GM06990 (cell line): Measurements from ENCODE around the gene TUBB2A.
A peak's percentile ranks its signal among the peaks of the same experiment; 100 is the strongest.

Source experiments
- DNase-seq: peaks from one replicate; pipeline ENCODE4 v3.0.0-alpha.2; 2011; ENCODE audit not compliant: insufficient read length; ENCODE audit errors: extremely low read depth
- H3K27me3 ChIP-seq: replicated peaks from 2 replicates; pipeline ENCODE4 v1.6.0; 2011; ENCODE audit warnings: low read length; ENCODE audit not compliant: control insufficient read depth, insufficient read depth
- H3K36me3 ChIP-seq: 2 replicates; pipeline ENCODE4 v1.5.1; 2011; ENCODE audit warnings: low read length; ENCODE audit not compliant: control insufficient read depth, insufficient read depth
- H3K4me3 ChIP-seq: replicated peaks from 2 replicates; pipeline ENCODE4 v1.5.1; 2011; ENCODE audit warnings: low read depth, mild to moderate bottlenecking, control low read depth, low read length
- TF ChIP-seq, protein P1 (sequence below): IDR thresholded peaks from 2 replicates; pipeline ENCODE4 v1.5.1; 2011; ENCODE audit warnings: low read length, control low read depth, mild to moderate bottlenecking, inconsistent platforms; ENCODE audit not compliant: insufficient read depth, poor library complexity, severe bottlenecking

TUBB2A gene

DNA sequence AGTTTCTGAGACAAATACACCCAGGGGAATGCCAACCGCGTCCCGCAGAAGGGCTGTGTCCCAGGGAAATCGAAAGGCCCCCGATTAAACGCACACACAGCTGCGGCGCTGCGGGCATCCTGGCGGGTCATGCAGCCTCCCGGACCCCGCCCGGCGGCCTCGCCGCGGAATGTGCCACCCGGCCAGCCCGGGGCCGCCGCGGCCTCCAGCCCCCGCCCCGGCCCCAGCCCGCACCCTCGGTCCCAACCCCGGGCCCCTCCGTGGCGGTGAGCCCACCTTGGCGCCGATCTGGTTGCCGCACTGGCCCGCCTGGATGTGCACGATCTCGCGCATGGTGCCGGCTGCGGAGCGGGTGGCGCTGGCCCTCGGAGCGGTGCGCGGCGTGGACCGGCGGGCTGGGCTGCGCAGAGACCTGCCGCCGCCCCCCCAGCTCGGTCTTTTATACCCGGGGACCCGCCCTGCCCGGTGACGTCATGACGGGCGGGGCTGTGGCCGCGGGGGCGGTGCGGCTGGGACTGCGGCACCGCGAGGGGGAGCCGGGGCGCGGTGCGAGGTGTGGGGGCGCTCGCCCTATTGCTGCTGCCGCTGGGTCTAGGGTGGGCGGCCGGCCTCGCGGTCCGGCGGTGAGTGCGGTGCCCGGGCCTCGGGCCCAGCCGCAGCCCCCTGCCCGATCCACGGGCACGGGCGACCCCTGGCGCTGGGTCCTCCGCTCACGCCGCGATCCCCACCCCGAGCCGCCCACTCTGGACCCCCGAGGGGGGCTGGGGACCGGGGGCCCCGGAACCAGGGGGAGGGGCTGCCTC is at the start of gene TUBB2A:
Gene TUBB2A, minus strand, starts transcription at position 414 of the 803 bp plus-strand sequence. Its CDS starts 81 bp downstream, at position 333.
- Histone ChIP-seq H3K36me3 (no peaks in the 10 kb centered on the region; the same call in none of the 2 replicates), H3K4me3 (peak within 1 kb of the TSS; percentile 80), H3K27me3 (no peaks in the 10 kb centered on the region)
- TF ChIP-seq, protein P1, sequence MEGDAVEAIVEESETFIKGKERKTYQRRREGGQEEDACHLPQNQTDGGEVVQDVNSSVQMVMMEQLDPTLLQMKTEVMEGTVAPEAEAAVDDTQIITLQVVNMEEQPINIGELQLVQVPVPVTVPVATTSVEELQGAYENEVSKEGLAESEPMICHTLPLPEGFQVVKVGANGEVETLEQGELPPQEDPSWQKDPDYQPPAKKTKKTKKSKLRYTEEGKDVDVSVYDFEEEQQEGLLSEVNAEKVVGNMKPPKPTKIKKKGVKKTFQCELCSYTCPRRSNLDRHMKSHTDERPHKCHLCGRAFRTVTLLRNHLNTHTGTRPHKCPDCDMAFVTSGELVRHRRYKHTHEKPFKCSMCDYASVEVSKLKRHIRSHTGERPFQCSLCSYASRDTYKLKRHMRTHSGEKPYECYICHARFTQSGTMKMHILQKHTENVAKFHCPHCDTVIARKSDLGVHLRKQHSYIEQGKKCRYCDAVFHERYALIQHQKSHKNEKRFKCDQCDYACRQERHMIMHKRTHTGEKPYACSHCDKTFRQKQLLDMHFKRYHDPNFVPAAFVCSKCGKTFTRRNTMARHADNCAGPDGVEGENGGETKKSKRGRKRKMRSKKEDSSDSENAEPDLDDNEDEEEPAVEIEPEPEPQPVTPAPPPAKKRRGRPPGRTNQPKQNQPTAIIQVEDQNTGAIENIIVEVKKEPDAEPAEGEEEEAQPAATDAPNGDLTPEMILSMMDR: no peak
- peak; percentile 88 for DNase-seq

DNA sequence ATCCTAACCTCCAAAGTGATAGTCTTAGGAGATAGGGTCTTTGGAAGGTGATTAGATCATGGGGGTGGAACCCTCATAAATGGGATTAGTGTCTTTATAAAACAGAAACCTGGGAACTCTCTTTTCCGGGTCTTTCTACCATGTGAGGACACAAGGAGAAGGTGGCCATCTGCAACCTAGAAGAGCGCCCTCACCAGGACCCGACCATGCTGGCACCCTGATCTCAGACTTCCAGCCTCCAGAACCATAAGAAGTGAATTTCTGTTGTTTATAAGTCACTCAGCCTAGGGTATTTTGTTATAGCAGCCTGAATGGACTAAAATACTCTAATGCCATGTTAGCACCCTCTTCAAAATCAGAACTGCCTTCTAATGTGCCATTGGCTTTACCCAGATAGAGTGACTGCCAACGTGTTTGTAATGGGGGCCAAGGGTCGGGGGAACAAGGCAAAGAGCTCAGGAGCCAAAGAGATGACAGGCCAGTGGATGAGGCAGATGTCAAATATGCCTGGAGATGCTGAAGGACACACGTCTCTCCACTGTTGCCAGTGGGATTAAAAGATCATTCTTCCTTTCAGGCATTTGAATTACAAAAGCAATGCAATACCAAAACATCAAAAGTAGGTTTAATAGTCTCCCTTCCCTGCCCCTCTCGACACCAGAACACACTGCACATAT is 49.1 kb upstream of the TUBB2A start:
- H3K4me3 ChIP-seq: no peak overlapping the region
- no peaks in the 10 kb centered on the region for H3K27me3 ChIP-seq
- TF ChIP-seq, protein P1: peak; percentile 6
- DNase-seq: no peak
- no peaks in the 10 kb centered on the region for H3K36me3 ChIP-seq

DNA sequence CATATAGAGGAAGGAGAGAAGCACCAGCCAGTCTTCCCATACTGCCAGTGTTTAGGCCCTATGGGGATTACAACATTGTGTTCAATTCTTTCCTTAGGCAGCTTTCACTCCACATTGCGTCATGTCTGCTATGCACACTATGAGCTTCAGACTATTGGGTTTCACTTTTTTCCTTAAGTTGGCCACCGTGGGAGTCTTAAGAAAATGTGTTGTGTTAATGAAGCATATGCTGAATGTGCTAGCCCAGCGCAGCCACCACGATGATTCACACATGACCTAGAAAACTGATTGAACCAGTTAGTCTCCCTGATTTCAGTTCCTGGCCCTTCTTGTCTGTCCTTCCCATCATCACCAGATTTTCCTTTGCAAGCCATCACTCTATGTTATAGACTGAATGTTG is 48.6 kb upstream of the TUBB2A start:
- Histone ChIP-seq H3K36me3 (no peaks in the 10 kb centered on the region), H3K27me3 (no peaks in the 10 kb centered on the region), H3K4me3 (no peak overlapping the region)
- TF ChIP-seq, protein P1: no peak
- no peak for DNase-seq

DNA sequence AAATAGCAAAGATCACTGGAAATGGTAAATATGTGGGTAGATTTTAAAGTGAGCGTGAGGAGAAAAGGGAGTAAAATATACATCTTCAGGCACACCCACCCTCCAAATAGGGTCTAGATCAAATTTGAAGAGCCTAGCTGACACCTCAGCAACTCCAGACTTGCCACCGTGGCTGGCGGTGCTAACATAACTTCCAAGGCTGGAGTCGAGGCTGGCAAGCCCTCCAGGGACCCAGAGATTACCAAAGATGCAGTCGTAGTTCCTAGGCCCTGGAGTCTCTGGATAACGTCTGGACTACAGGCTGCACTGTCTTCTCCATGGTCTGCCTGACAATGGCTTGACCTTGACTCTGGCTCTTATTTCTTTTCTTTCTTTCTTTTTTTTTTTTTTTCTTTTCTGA is 47.6 kb upstream of the TUBB2A start:
- TF ChIP-seq, protein P1: no peak
- Histone ChIP-seq H3K36me3 (no peaks in the 10 kb centered on the region), H3K4me3 (no peak overlapping the region), H3K27me3 (no peaks in the 10 kb centered on the region)
- DNase-seq: no peak

DNA sequence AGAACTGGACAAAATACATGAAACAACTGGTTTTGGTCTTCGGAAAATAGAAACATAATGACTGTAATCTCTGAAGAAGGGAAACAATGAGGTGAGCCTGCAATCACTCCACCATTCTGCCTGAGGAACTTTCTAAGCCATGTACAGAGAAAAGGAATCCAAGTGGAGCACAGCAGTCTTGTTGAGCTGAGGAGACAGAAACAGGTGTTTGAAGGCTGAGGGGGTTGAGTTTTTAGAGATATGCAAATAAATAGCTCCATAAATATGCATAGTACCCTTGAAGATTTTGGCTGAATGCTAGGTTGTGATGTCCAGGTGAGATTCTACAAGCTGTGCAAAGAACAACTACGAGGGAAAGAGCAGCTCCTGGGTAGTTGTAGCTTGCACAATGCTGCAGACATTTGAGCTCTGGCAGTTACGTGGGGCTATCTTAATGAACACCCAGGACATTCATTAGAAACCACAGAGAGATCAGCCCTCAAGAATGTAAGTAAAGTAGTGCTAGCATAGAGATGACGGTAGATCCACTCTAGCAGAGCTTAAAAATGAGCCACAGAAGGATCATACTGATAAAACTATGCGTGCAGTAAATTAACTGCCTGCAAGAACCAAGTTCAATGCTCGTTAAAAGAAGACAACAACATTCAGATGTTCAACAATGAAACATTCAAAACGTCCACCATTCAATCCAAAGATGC is 45.8 kb upstream of the TUBB2A start:
- Histone ChIP-seq H3K4me3 (no peak overlapping the region), H3K27me3 (no peaks in the 10 kb centered on the region), H3K36me3 (no peaks in the 10 kb centered on the region)
- no peak for DNase-seq
- TF ChIP-seq, protein P1: no peak
